GM18858 (cell line): ENCODE measurements around the gene L3MBTL4.

Experiments
- ATAC-seq: cut with Tn5 transposase; IDR thresholded peaks from one replicate; pipeline ENCODE4 v1.9.1; 2021; ENCODE audit not compliant: unreplicated experiment

Gene L3MBTL4

DNA sequence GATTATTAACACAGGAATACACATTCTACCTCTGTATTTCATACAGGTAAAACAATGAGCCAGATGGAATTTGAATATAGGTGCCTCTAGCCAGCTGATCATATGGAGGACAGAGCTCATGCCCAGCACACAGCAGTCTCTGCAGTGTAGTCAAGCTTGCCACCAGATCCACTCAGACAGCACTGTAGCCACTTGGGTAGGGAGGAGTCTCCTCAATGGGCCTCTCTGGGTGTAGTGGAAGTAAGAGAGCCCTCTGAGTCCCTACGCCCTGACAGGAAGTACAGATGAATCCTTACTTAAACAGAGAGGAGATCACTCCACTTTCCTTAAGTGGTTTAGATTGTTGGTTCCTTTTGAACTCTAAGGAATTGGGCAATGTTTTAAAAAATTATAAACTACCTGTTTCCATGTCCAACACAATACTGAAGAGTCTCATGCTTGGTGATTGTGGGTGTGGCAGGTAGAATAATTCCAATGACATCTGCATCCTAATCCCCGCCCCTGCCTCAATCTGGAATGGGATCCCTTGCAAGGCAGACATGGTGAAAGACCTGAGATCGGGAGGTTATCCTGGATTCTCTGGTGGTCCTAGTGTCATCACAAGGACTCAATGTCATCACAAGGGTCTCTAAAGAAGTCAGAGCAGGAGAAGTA is 496.4 kb downstream of the L3MBTL4 start:
- no peak for ATAC-seq

DNA sequence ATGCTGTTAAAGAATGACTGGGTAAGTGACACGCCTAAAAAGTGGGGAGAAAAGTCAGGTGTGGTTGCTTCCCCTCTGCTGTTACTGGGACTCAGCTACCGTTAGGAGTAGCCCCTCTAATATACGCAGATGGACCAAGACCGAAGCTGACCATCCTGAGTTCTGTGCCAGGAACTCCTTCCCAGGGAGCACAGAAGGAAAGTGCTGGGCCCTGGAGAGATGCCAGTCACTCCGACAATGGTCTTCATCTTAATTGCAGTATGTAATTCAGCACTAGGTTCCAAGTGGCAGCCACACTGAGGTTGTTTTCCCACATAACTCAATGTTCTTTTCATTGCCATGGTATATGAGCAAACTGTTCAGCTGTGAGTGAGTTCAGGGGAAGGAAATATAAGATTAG is 499.8 kb downstream of the L3MBTL4 start:
- no peak for ATAC-seq

DNA sequence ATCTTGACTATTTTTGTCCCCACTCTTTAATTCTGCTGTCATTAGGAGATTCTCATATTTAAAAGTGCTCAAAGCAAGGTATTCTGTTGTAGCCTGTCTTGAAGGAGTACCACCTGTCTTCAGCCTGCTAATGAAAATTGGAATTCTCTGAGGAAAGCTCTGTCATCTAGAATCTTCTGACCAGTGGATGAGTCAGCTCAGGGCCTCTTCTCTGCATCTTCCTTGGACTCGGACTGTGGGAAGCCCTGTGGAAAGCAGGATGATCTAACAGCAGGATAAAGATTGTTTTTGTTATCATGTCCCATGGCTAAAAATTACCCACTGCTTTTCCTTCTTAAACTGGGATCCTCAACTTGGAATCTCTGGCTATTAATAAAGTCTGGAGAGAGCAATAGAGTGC is 500.7 kb downstream of the L3MBTL4 start:
- no peak for ATAC-seq

DNA sequence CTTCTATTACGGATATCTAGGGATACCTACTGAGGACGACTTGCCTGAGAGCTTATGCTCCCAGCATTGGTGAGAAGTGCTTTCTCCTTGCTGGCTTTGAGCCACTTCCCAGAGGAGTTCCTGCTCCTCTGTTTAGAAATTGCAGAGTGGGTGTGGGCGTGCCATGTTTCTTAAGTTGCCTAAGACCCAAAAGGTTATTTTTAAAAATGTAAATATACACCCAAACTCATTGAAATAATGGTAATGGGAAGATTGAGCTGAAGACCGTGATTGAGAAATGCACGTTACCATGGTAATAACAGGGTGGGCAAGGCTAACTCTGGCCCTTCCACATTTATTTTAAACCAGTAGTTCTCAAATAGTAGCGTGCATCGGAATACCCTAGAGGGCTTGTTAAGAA is 502.1 kb downstream of the L3MBTL4 start:
- no peak for ATAC-seq

DNA sequence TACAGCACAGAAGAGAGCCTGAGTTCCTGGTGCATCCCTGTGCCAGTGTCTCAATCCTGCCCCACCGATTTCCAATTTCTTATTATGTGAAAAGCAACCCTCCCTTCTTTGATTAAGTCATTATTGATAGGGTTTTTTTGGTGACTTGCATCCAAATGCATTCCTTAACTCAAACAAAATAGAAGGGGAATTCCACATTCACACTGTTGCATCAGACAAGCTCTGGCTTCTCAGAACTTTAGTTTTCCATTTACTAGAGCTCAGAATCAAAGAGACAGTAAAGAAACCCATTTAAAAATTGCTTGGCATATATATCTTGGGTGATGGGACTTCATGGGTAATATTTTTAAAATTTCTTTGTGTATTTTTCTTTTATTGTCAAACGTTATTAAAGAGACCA is 505.6 kb downstream of the L3MBTL4 start:
- no peak for ATAC-seq
